GM12878 (cell line): ENCODE data around the gene LMCD1. TPM values are rescaled to one million over a fixed set of nuclear protein-coding genes. Genes with fewer than 3 reads are reported as not detected.

Source experiments
- ATAC-seq: fragments of 200-7000 bp; cut with Tn5 transposase; 3 replicates; pipeline ENCODE4 v1.9.1; 2020; ENCODE audit warnings: mild to moderate bottlenecking, moderate library complexity
- BruUV-seq: library from RNA; stranded (reverse); fragments of 400-500 nt; replicated peaks from 2 replicates; lab custom pipeline; 2021; lab: Mats Ljungman, UMichigan
- CTCF ChIA-PET: fragments of 300-600 bp; sonication (Branson Sonifier 250); formaldehyde crosslinking; extraction: SDS; loops from one replicate; lab custom pipeline; 2021; ENCODE audit warnings: inconsistent platforms; lab: Yijun Ruan, JAX
- POLR2A ChIA-PET: fragments of 350-600 bp; formaldehyde crosslinking; extraction: SDS; loops from one replicate; lab custom pipeline; 2021; ENCODE audit warnings: inconsistent platforms; lab: Charles Lee
- RAD21 ChIA-PET: fragments of 300-600 bp; sonication (Branson Sonifier 250); formaldehyde crosslinking; loops from one replicate; lab custom pipeline; 2023; ENCODE audit warnings: antibody characterized with exemption; ENCODE audit not compliant: unreplicated experiment; lab: Charles Lee
- SMC1A ChIA-PET: fragments of 300-600 bp; sonication (Branson Sonifier 250); formaldehyde crosslinking; loops from one replicate; lab custom pipeline; 2023; ENCODE audit not compliant: unreplicated experiment, uncharacterized antibody; lab: Charles Lee
- DNase-seq: peaks from one replicate; pipeline ENCODE4 v3.0.0-alpha.2; 2011; ENCODE audit warnings: low read depth, low spot score
- FAIRE-seq: peaks from 3 replicates; lab custom pipeline; 2011; peaks lifted over from hg19 to GRCh38; lab: Jason Lieb, UNC
- H2AFZ ChIP-seq: 2 replicates; pipeline ENCODE4 v1.6.0; 2011; ENCODE audit warnings: low read depth, low read length, control low read depth; ENCODE audit not compliant: control insufficient read depth
- H3K27ac ChIP-seq: 2 replicates; pipeline ENCODE4 v1.5.1; 2011; ENCODE audit warnings: control low read depth; ENCODE audit not compliant: control insufficient read depth, insufficient read depth
- H3K27me3 ChIP-seq, 2 experiments: replicated peaks in 1 of 2; 2 replicates each; pipeline versions ENCODE4 v1.6.0 to v1.6.1; 2011; ENCODE audit warnings: low read length in 1 of 2; ENCODE audit not compliant: control insufficient read depth in 2 of 2, insufficient read depth in 2 of 2
- H3K36me3 ChIP-seq, 2 experiments: 2 replicates each; pipeline ENCODE4 v1.5.1; 2011; ENCODE audit warnings: low read length in 1 of 2; ENCODE audit not compliant: control insufficient read depth in 2 of 2, insufficient read depth in 2 of 2
- H3K4me1 ChIP-seq: 2 replicates; pipeline ENCODE4 v1.6.1; 2011; ENCODE audit warnings: mild to moderate bottlenecking, low read length, moderate library complexity, mixed read lengths; ENCODE audit not compliant: control insufficient read depth, insufficient read depth
- H3K4me2 ChIP-seq: 2 replicates; pipeline ENCODE4 v1.6.0; 2011; ENCODE audit warnings: control low read depth; ENCODE audit not compliant: control insufficient read depth, insufficient read depth
- H3K4me3 ChIP-seq: fragments of 200-600 bp; sonication (generic); 2 replicates; pipeline ENCODE4 v1.5.1; 2016
- H3K79me2 ChIP-seq: 2 replicates; pipeline ENCODE4 v1.6.0; 2011; ENCODE audit warnings: low read length; ENCODE audit not compliant: control insufficient read depth, insufficient read depth
- H3K9ac ChIP-seq: 2 replicates; pipeline ENCODE4 v1.8.0; 2011; ENCODE audit warnings: low read length, control low read depth, mixed read lengths; ENCODE audit not compliant: control insufficient read depth, insufficient read depth
- H3K9me3 ChIP-seq: replicated peaks from 3 replicates; pipeline ENCODE4 v1.5.1; 2011; ENCODE audit warnings: mild to moderate bottlenecking, low read length; ENCODE audit not compliant: control insufficient read depth, insufficient read depth
- H4K20me1 ChIP-seq: 2 replicates; pipeline ENCODE4 v1.6.0; 2011; ENCODE audit not compliant: control insufficient read depth, insufficient read depth
- ATF7 ChIP-seq: fragments of 450-650 bp; IDR thresholded peaks from 2 replicates; pipeline ENCODE4 v1.6.1; 2016; ENCODE audit warnings: low read depth, mild to moderate bottlenecking
- BCL11A ChIP-seq: IDR thresholded peaks from 2 replicates; pipeline ENCODE4 v1.6.1; 2011; ENCODE audit warnings: low read depth, low read length
- CBX5 ChIP-seq: sonication (generic); IDR thresholded peaks from 2 replicates; pipeline ENCODE4 v1.6.1; 2016; ENCODE audit warnings: low read depth, moderate library complexity, mild to moderate bottlenecking, inconsistent platforms
- CHD1 ChIP-seq: IDR thresholded peaks from 2 replicates; pipeline ENCODE4 v1.6.1; 2012; ENCODE audit warnings: low read depth, low read length, improper control_type of control experiment
- FOXM1 ChIP-seq: IDR thresholded peaks from 2 replicates; pipeline ENCODE4 v1.6.1; 2012; ENCODE audit warnings: low read depth, mild to moderate bottlenecking, inconsistent platforms, low read length, moderate library complexity
- RBBP5 ChIP-seq: fragments of 200-600 bp; sonication (generic); conservative IDR thresholded peaks from 2 replicates; pipeline ENCODE4 v1.6.1; 2016
- RUNX3 ChIP-seq: IDR thresholded peaks from 2 replicates; pipeline ENCODE4 v1.6.1; 2012; ENCODE audit warnings: low read length, inconsistent platforms
- WGBS: methylation state at CpG from one replicate; pipeline ENCODE4 v1.1.6; 2016; ENCODE audit warnings: low lambda C conversion rate; ENCODE audit not compliant: insufficient replicate concordance, insufficient coverage; ENCODE audit errors: missing lambda C conversion rate; 5-methylcytosine and 5-hydroxymethylcytosine counted together
- in situ Hi-C: fragments of 300-500 bp; cut with MboI; formaldehyde crosslinking; loops from 9 replicates; pipeline ENCODE4 v1.14.3; 2018; ENCODE audit warnings: mixed read lengths
- intact Hi-C: fragments of 100-400 bp; cut with micrococcal nuclease; formaldehyde crosslinking; loops from one replicate; pipeline ENCODE4 v1.14.2; 2022; ENCODE audit not compliant: unreplicated experiment
- polyA plus RNA-seq, 11 experiments: library from polyadenylated mRNA; depleted of rRNA in 4 of 11; unstranded in 6 of 11; stranded (reverse) in 5 of 11; fragments of >200 nt; fragmentation: Nextera tagmentation in 4 of 11; fragmentation: Illumina TruSeq in 1 of 11; extraction: Ambion mirVana in 4 of 11; extraction: Trizol in 1 of 11; gene quantifications; 1 replicate in 1 of 11; 2 replicates in 10 of 11; pipeline versions ENCODE4 v1.2.1 to v1.2.3, GENCODE V29; 2011 to 2016; ENCODE audit warnings: inconsistent platforms in 2 of 11, missing spikeins in 2 of 11, low read depth in 1 of 11
- total RNA-seq, 4 experiments: library from RNA; depleted of rRNA in 3 of 4; stranded (reverse); fragments of >200 nt in 3 of 4; fragmentation: Illumina TruSeq in 1 of 4; extraction: Trizol in 1 of 4; gene quantifications; 2 replicates each; pipeline versions ENCODE4 v1.2.1 to v1.2.3, GENCODE V29; 2013 to 2021
- TF ChIP-seq, protein P1 (sequence below), 3 experiments: IDR thresholded peaks in 2 of 3; conservative IDR thresholded peaks in 1 of 3; 2 replicates each; pipeline ENCODE4 v1.5.1; 2011; ENCODE audit warnings: low read depth in 3 of 3, low read length in 3 of 3, mild to moderate bottlenecking in 3 of 3, control low read depth in 2 of 3, moderate library complexity in 2 of 3, inconsistent platforms in 1 of 3, mixed read lengths in 1 of 3; ENCODE audit not compliant: control insufficient read depth in 2 of 3, insufficient read depth in 1 of 3; ENCODE audit errors: extremely low read depth in 1 of 3
- TF ChIP-seq, protein P2 (sequence below): IDR thresholded peaks from 2 replicates; pipeline ENCODE4 v1.6.1; 2012; ENCODE audit warnings: low read length, inconsistent platforms
- TF ChIP-seq, protein P3 (sequence below): fragments of 450-650 bp; IDR thresholded peaks from 2 replicates; pipeline ENCODE4 v1.6.1; 2017; ENCODE audit warnings: borderline replicate concordance

Gene LMCD1
- total and polyA plus RNA-seq, 10 of the 15 experiments (the other 5 are each of a cell fraction or from before 2014, with no cell fraction given) = 0.27 to 6.4 (median 1.7) TPM

DNA sequence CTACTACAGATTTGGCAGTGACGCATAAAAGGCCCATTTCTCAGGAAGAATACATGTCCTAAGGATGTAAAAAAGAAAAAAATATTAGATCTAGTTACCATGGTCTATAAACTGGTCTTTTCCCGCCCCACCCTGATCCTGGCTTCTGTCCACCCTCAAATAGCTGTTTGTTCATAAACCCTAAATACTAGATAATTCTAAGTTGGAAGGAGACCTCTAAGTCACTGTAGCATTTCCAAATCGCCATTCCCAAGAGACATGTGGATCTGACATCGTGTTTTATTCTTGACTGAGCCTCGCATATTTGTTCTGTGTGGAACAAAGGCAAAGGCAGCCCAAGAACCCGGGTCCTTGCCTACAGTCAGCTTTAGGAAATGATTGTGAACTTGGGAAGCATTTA is 49.0 kb downstream of the LMCD1 start:
- no peak overlapping the region for H2AFZ ChIP-seq
- no peak overlapping the region for H3K27ac ChIP-seq
- no peaks in the 10 kb centered on the region for H3K27me3 ChIP-seq
- CTCF ChIA-PET = no interaction called here
- in situ Hi-C loops = no loop called here
- no peaks in the 10 kb centered on the region for H3K9me3 ChIP-seq
- POLR2A ChIA-PET = no interaction called here
- DNase-seq (no peak), FAIRE-seq (no peak), ATAC-seq (no peak)
- 54% methylated on average over 6 of the region's 6 CpGs for WGBS
- H3K4me3 ChIP-seq = no peak overlapping the region
- no peaks in the 10 kb centered on the region for H4K20me1 ChIP-seq
- RAD21 ChIA-PET = no interaction called here
- H3K4me1 ChIP-seq = no peaks in the 10 kb centered on the region
- no peak overlapping the region for H3K9ac ChIP-seq
- H3K4me2 ChIP-seq = no peak overlapping the region
- intact Hi-C loops = no loop called here
- H3K79me2 ChIP-seq = no peaks in the 10 kb centered on the region
- BruUV-seq = no TSS peak
- SMC1A ChIA-PET = no interaction called here
- no peaks in the 10 kb centered on the region for H3K36me3 ChIP-seq
- TF ChIP-seq FOXM1 (no peak), BCL11A (no peak), RBBP5 (no peak), CHD1 (no peak), RUNX3 (no peak), ATF7 (no peak), CBX5 (no peak)
- TF ChIP-seq, protein P1, sequence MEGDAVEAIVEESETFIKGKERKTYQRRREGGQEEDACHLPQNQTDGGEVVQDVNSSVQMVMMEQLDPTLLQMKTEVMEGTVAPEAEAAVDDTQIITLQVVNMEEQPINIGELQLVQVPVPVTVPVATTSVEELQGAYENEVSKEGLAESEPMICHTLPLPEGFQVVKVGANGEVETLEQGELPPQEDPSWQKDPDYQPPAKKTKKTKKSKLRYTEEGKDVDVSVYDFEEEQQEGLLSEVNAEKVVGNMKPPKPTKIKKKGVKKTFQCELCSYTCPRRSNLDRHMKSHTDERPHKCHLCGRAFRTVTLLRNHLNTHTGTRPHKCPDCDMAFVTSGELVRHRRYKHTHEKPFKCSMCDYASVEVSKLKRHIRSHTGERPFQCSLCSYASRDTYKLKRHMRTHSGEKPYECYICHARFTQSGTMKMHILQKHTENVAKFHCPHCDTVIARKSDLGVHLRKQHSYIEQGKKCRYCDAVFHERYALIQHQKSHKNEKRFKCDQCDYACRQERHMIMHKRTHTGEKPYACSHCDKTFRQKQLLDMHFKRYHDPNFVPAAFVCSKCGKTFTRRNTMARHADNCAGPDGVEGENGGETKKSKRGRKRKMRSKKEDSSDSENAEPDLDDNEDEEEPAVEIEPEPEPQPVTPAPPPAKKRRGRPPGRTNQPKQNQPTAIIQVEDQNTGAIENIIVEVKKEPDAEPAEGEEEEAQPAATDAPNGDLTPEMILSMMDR (IDR thresholded peaks at IDR 0.05 in 2 of 3, conservative IDR thresholded peaks at IDR 0.05 in 1 of 3; ENCODE audit: control insufficient read depth in 2 of 3, extremely low read depth in 1 of 3, insufficient read depth in 1 of 3, low read depth in 3 of 3, low read length in 3 of 3) = no peak
- TF ChIP-seq, protein P2, sequence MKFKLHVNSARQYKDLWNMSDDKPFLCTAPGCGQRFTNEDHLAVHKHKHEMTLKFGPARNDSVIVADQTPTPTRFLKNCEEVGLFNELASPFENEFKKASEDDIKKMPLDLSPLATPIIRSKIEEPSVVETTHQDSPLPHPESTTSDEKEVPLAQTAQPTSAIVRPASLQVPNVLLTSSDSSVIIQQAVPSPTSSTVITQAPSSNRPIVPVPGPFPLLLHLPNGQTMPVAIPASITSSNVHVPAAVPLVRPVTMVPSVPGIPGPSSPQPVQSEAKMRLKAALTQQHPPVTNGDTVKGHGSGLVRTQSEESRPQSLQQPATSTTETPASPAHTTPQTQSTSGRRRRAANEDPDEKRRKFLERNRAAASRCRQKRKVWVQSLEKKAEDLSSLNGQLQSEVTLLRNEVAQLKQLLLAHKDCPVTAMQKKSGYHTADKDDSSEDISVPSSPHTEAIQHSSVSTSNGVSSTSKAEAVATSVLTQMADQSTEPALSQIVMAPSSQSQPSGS = no peak
- TF ChIP-seq, protein P3, sequence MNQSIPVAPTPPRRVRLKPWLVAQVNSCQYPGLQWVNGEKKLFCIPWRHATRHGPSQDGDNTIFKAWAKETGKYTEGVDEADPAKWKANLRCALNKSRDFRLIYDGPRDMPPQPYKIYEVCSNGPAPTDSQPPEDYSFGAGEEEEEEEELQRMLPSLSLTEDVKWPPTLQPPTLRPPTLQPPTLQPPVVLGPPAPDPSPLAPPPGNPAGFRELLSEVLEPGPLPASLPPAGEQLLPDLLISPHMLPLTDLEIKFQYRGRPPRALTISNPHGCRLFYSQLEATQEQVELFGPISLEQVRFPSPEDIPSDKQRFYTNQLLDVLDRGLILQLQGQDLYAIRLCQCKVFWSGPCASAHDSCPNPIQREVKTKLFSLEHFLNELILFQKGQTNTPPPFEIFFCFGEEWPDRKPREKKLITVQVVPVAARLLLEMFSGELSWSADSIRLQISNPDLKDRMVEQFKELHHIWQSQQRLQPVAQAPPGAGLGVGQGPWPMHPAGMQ = no peak
- TF ChIP-seq, all 136 proteins: peak for 0
